Body of pancreas (tissue), 4 donors: Measurements from ENCODE around the gene ATP8B4.

ENCODE experiments used
- POLR2A ChIP-seq, 3 donors: fragments of 450-650 bp; IDR thresholded peaks; one replicate each; pipeline ENCODE4 v1.6.1; 2016; ENCODE audit warnings: antibody characterized with exemption in 3 of 3, mild to moderate bottlenecking in 2 of 3
- TF ChIP-seq, protein P1 (sequence below), 7 experiments: fragments of 450-650 bp in 4 of 7; fragments of 200-600 bp in 3 of 7; sonication (generic) in 3 of 7; IDR thresholded peaks; one replicate each; pipeline ENCODE4 v1.5.1; 2016 to 2019; ENCODE audit warnings: antibody characterized with exemption in 7 of 7

DNA sequence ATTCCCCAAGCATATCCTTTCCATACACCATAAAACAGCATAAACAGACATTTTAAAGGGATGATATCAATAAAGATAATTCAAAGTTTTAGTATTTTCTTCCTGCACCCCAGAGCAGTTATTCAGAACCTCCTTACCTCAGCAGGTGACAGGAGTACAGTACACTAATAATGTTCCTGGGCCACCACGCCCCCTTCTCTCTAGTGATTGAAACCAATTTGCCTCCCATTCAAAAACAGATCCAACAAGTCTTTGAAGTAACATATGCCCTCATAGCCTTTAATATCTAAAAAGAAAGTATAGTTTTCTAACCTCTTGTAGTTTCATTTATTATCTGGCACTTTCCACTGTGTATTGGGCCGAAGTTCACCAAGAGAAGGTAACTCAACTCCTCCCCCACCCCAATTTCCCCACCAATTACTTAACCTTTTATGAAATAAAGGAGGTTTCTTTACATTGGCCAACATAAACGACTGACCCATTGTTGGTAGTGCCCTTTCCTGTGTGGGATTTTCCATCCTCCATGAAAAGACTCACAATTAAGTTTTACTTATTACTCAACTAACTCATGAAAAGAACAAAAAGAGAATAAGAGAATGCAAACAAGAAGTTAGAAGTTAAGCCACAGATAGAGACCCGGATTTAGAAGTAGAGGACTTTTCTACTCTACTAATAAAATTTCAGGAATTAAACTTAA is 5.0 kb upstream of the ATP8B4 start:
- no peak for TF ChIP-seq POLR2A (IDR thresholded peaks at IDR 0.05)
- TF ChIP-seq, protein P1, sequence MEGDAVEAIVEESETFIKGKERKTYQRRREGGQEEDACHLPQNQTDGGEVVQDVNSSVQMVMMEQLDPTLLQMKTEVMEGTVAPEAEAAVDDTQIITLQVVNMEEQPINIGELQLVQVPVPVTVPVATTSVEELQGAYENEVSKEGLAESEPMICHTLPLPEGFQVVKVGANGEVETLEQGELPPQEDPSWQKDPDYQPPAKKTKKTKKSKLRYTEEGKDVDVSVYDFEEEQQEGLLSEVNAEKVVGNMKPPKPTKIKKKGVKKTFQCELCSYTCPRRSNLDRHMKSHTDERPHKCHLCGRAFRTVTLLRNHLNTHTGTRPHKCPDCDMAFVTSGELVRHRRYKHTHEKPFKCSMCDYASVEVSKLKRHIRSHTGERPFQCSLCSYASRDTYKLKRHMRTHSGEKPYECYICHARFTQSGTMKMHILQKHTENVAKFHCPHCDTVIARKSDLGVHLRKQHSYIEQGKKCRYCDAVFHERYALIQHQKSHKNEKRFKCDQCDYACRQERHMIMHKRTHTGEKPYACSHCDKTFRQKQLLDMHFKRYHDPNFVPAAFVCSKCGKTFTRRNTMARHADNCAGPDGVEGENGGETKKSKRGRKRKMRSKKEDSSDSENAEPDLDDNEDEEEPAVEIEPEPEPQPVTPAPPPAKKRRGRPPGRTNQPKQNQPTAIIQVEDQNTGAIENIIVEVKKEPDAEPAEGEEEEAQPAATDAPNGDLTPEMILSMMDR (IDR thresholded peaks at IDR 0.05), result no peak
